SK-MEL-5 (cell line): Measurements from ENCODE around the gene ECD. TPM values are rescaled to one million over a fixed set of nuclear protein-coding genes. Genes with fewer than 3 reads are reported as not detected.

Experiments used
- DNase-seq: peaks from one replicate; pipeline ENCODE4 v3.0.0-alpha.2; 2016; ENCODE audit warnings: low read depth, low spot score
- in situ Hi-C: cut with HindIII; loops from 2 replicates; pipeline ENCODE4 v1.10.0; 2016; ENCODE audit warnings: low sequenced_read_pairs, high pct_unique_total_duplicates, low pct_unique_long_range_greater_than_20kb
- polyA plus RNA-seq, 2 experiments: library from polyadenylated mRNA; depleted of rRNA; stranded (reverse); fragments of >200 nt; gene quantifications; 2 replicates each; pipeline ENCODE4 v1.2.3, GENCODE V29; 2015
- total RNA-seq: library from RNA; depleted of rRNA; stranded (reverse); fragments of >200 nt; shearing (Covaris generic); gene quantifications from 2 replicates; pipeline ENCODE4 v1.2.3, GENCODE V29; 2014; rRNA removed

Gene ECD
- total RNA-seq, result 41.5 and 41.7 TPM in 2 replicates
- 28.9 and 30.7 TPM in 2 replicates for polyA plus RNA-seq (2015; cell fraction: cytosol; rRNA removed)
- polyA plus RNA-seq (2015; cell fraction: nucleus; rRNA removed), result 34.1 and 41.2 TPM in 2 replicates

- in situ Hi-C loops, result no loop called here
- DNase-seq, result peak; percentile 94
These were observed at the start of gene ECD, which contains the start of gene FAM149B1 for GRCh38 chr10:73167783-73168464. ECD (minus strand) TSS chr10:73168008; CDS start chr10:73163937, 4,071 bp downstream. FAM149B1 (plus strand) TSS chr10:73168119; CDS start chr10:73168340, 221 bp downstream.

- in situ Hi-C loops, result no loop called here
- no peak for DNase-seq
These were observed 47.9 kb upstream of the ECD start for GRCh38 chr10:73215749-73216148.

GRCh38 chr10:73211106-73211811 lies 43.5 kb upstream of the ECD start:
- in situ Hi-C loops, result no loop called here
- no peak for DNase-seq

GRCh38 chr10:73210395-73211105 lies 42.7 kb upstream of the ECD start:
- in situ Hi-C loops, result no loop called here
- no peak for DNase-seq

GRCh38 chr10:73209705-73210104 lies 41.9 kb upstream of the ECD start:
- peak; percentile 66 for DNase-seq
- in situ Hi-C loops, result no loop called here

GRCh38 chr10:73207883-73208282 lies 40.1 kb upstream of the ECD start:
- in situ Hi-C loops, result no loop called here
- no peak for DNase-seq

- in situ Hi-C loops, result no loop called here
- no peak for DNase-seq
These were observed 38.6 kb upstream of the ECD start for GRCh38 chr10:73206385-73206784.

GRCh38 chr10:73205890-73206289 lies 38.1 kb upstream of the ECD start:
- DNase-seq, result no peak
- in situ Hi-C loops, result no loop called here

- in situ Hi-C loops, result no loop called here
- peak; percentile 50 for DNase-seq
These were observed 37.3 kb upstream of the ECD start for GRCh38 chr10:73205081-73205480.

- in situ Hi-C loops, result no loop called here
- no peak for DNase-seq
These were observed 22.4 kb upstream of the ECD start for GRCh38 chr10:73190188-73190587.

- DNase-seq, result peak; percentile 37
- in situ Hi-C loops, result no loop called here
These were observed 18.5 kb upstream of the ECD start for GRCh38 chr10:73186266-73186665.

- peak; percentile 7 for DNase-seq
- in situ Hi-C loops, result no loop called here
These were observed 16.0 kb upstream of the ECD start for GRCh38 chr10:73183667-73184281.

GRCh38 chr10:73182568-73182967 lies 14.8 kb upstream of the ECD start:
- in situ Hi-C loops, result no loop called here
- peak; percentile 78 for DNase-seq

- in situ Hi-C loops, result no loop called here
- DNase-seq, result no peak
These were observed 6.5 kb upstream of the ECD start for GRCh38 chr10:73174148-73174925.

GRCh38 chr10:73172867-73173266 lies 5.1 kb upstream of the ECD start:
- in situ Hi-C loops, result no loop called here
- no peak for DNase-seq

GRCh38 chr10:73169320-73169719 lies 1.5 kb upstream of the ECD start:
- DNase-seq, result no peak
- in situ Hi-C loops, result no loop called here

- peak; percentile 57 for DNase-seq
- in situ Hi-C loops, result no loop called here
These were observed 626 bp upstream of the ECD start for GRCh38 chr10:73168465-73168803.
